Body of pancreas (tissue), 4 donors: Measurements from ENCODE around the gene TBX2. TPM values are rescaled to one million over a fixed set of nuclear protein-coding genes. Genes with fewer than 3 reads are reported as not detected.
"Not testable (repeated sequence)": the region's sequence is repeated elsewhere in the genome, so short reads cannot be mapped to it uniquely, and the experiment has no call there.

Experiments
- ATAC-seq: fragments of 150-250 bp; one replicate; pipeline ENCODE4 v1.9.1; 2016
- DNase-seq, 4 donors: peaks; one replicate each; pipeline ENCODE4 v3.0.0-alpha.2; 2019
- H3K27ac ChIP-seq, 4 donors: fragments of 200-600 bp; sonication (generic); 1 replicate in 3 of 4; 2 replicates in 1 of 4; pipeline versions ENCODE4 v1.5.1 to v1.6.1; 2016 to 2019; ENCODE audit warnings: mild to moderate bottlenecking in 1 of 4, mixed read lengths in 1 of 4, moderate library complexity in 1 of 4
- H3K27me3 ChIP-seq, 2 donors: fragments of 200-600 bp; sonication (generic); one replicate each; pipeline ENCODE4 v1.6.0; 2016; ENCODE audit warnings: mild to moderate bottlenecking in 1 of 2
- H3K36me3 ChIP-seq, 2 donors: fragments of 200-600 bp; sonication (generic); replicated peaks in 1 of 2; 2 replicates each; pipeline ENCODE4 v1.5.1; 2016; ENCODE audit warnings: low read depth in 2 of 2; ENCODE audit not compliant: insufficient read depth in 1 of 2
- H3K4me1 ChIP-seq: fragments of 200-600 bp; sonication (generic); one replicate; pipeline ENCODE4 v1.6.0; 2016
- H3K4me3 ChIP-seq, 2 donors: fragments of 200-600 bp; sonication (generic); 1 replicate in 1 of 2; 2 replicates in 1 of 2; pipeline ENCODE4 v1.5.1; 2016 to 2019
- H3K9me3 ChIP-seq, 3 donors: fragments of 200-600 bp; sonication (generic); 1 replicate in 2 of 3; 2 replicates in 1 of 3; pipeline ENCODE4 v1.5.1; 2016
- POLR2A ChIP-seq, 3 donors: fragments of 450-650 bp; IDR thresholded peaks; one replicate each; pipeline ENCODE4 v1.6.1; 2016; ENCODE audit warnings: antibody characterized with exemption in 3 of 3, mild to moderate bottlenecking in 2 of 3
- WGBS, 2 donors: methylation state at CpG; one replicate each; pipeline ENCODE4 v1.1.5; 2017; 5-methylcytosine and 5-hydroxymethylcytosine counted together
- intact Hi-C: fragments of 100-400 bp; cut with DNase I; formaldehyde crosslinking; loops from one replicate; pipeline ENCODE4 v1.15.1; 2023
- total RNA-seq, 2 donors: library from RNA; depleted of rRNA; stranded (reverse); fragments of >200 nt; gene quantifications; one replicate each; pipeline ENCODE4 v1.1.0, GENCODE V29; 2016
- TF ChIP-seq, protein P1 (sequence below), 7 experiments: fragments of 450-650 bp in 4 of 7; fragments of 200-600 bp in 3 of 7; sonication (generic) in 3 of 7; IDR thresholded peaks; one replicate each; pipeline ENCODE4 v1.5.1; 2016 to 2019; ENCODE audit warnings: antibody characterized with exemption in 7 of 7

TBX2 gene
- total RNA-seq, 2 donors from 2014 or later, result 4.9 to 6.9 TPM

GRCh38 chr17:61444075-61444474, 44.4 kb downstream of the TBX2 start:
- H3K36me3 ChIP-seq, result no peaks in the 10 kb centered on the region
- intact Hi-C loops, result no loop called here
- DNase-seq, result no peak
- no peaks in the 10 kb centered on the region for H3K9me3 ChIP-seq
- 75 to 82% methylated on average over 11 to 13 of the region's 13 CpGs for WGBS, 2 donors
- no peaks in the 10 kb centered on the region for H3K4me1 ChIP-seq
- ATAC-seq, result no peak
- H3K27me3 ChIP-seq, result no peaks in the 10 kb centered on the region
- no peak overlapping the region for H3K27ac ChIP-seq
- H3K4me3 ChIP-seq, result no peak overlapping the region
- TF ChIP-seq POLR2A (IDR thresholded peaks at IDR 0.05), result no peak
- TF ChIP-seq, protein P1, sequence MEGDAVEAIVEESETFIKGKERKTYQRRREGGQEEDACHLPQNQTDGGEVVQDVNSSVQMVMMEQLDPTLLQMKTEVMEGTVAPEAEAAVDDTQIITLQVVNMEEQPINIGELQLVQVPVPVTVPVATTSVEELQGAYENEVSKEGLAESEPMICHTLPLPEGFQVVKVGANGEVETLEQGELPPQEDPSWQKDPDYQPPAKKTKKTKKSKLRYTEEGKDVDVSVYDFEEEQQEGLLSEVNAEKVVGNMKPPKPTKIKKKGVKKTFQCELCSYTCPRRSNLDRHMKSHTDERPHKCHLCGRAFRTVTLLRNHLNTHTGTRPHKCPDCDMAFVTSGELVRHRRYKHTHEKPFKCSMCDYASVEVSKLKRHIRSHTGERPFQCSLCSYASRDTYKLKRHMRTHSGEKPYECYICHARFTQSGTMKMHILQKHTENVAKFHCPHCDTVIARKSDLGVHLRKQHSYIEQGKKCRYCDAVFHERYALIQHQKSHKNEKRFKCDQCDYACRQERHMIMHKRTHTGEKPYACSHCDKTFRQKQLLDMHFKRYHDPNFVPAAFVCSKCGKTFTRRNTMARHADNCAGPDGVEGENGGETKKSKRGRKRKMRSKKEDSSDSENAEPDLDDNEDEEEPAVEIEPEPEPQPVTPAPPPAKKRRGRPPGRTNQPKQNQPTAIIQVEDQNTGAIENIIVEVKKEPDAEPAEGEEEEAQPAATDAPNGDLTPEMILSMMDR (IDR thresholded peaks at IDR 0.05), result no peak

DNA sequence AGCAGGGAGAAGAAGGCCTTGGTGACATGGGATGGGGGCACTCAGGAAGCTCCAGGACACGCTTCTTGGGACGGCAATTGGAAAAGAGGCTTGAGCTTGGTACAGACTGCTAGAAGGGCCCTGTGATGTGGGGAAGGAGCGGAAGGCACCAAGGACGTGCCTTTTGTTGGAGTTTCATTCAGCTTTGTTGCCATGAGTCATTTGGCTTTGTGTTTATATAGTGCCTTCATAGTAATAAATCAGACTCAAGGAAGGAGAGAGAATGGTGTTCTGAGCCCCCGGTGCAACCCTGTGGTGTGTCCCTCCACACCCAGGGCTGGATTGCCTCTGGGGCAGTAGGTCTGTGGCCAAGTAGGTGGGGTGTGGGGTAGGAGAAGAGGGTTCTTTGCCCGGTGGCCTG, 45.2 kb downstream of the TBX2 start:
- DNase-seq, result no peak

DNA sequence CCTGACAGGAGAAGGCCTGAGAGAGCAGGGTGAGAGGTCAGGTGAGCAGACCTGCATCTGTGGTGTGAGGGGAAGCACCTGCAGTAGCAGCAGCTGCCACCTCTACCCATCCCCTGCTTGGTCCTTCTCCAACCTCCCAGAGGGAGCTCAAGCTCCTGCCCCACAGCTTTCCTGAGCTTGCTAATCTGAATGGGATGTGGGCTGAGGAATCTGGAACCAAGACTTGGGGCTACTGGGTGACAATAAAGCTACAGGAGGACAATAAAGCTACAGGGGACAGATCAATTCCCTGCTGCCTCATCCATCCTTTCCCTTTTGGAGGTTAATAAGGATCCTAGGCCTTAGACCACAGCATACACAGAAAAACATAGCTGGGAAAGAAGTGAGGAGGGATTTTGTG, 47.7 kb downstream of the TBX2 start:
- TF ChIP-seq, protein P1 (IDR thresholded peaks at IDR 0.05), result no peak
- no peak for TF ChIP-seq POLR2A (IDR thresholded peaks at IDR 0.05)
- intact Hi-C loops, result no loop called here
- Histone ChIP-seq H3K27ac (no peak overlapping the region), H3K4me1 (peaks cover 9% of the 10 kb centered on the region), H3K9me3 (no peaks in the 10 kb centered on the region), H3K4me3 (no peak overlapping the region), H3K36me3 (no peaks in the 10 kb centered on the region), H3K27me3 (peaks cover 0 to 12% of the 10 kb centered on the region in 2 donors)
- DNase-seq (no peak), ATAC-seq (no peak)

More for the DNA sequence above, 45.2 kb downstream of the TBX2 start:
- Histone ChIP-seq H3K27me3 (no peaks in the 10 kb centered on the region), H3K4me3 (no peak overlapping the region), H3K9me3 (no peaks in the 10 kb centered on the region), H3K36me3 (no peaks in the 10 kb centered on the region), H3K4me1 (no peaks in the 10 kb centered on the region), H3K27ac (no peak overlapping the region)
- WGBS, 2 donors, result 77 to 87% methylated on average over 6 of the region's 6 CpGs
- ATAC-seq, result no peak
- TF ChIP-seq, protein P1 (IDR thresholded peaks at IDR 0.05), result no peak
- no peak for TF ChIP-seq POLR2A (IDR thresholded peaks at IDR 0.05)
- intact Hi-C loops, result no loop called here

- intact Hi-C loops, result no loop called here
- Histone ChIP-seq H3K9me3 (no peaks in the 10 kb centered on the region), H3K4me3 (no peak overlapping the region), H3K4me1 (peaks cover 13% of the 10 kb centered on the region), H3K27me3 (peaks cover 0 to 17% of the 10 kb centered on the region in 2 donors), H3K27ac (no peak overlapping the region), H3K36me3 (no peaks in the 10 kb centered on the region)
- DNase-seq (no peak), ATAC-seq (no peak)
- TF ChIP-seq POLR2A (IDR thresholded peaks at IDR 0.05), result no peak
- 55 to 79% methylated on average over 2 of the region's 2 CpGs for WGBS, 2 donors
Measured at GRCh38 chr17:61448042-61448441, 48.4 kb downstream of the TBX2 start.

GRCh38 chr17:61449140-61449539, 49.5 kb downstream of the TBX2 start:
- peaks cover 0 to 25% of the 10 kb centered on the region in 2 donors for H3K27me3 ChIP-seq
- WGBS, 2 donors, result 78 to 93% methylated on average over 4 of the region's 4 CpGs
- H3K36me3 ChIP-seq, ATAC-seq, H3K9me3 ChIP-seq, H3K27ac ChIP-seq, H3K4me3 ChIP-seq, DNase-seq, intact Hi-C loops: not testable (repeated sequence)
- H3K4me1 ChIP-seq, result peaks cover 13% of the 10 kb centered on the region
